Measurements from ENCODE around the gene JARID2.

The JARID2 gene

GRCh38 chr6:15518878-15519277 lies 273.0 kb downstream of the JARID2 start:
- H3K27ac ChIP-seq (ENCODE audit: extremely low read depth, low read depth, low read length) = no peak overlapping the region
- ChIA-PET CTCF (interaction anchor here (1.3 kb wide), 1 partner anchor 104 kb away, joined by 4 read pairs; no protein-coding TSS in a partner anchor), POLR2A (no interaction called here)
- peaks cover 18 to 90% of the 10 kb centered on the region in 2 experiments for H3K36me3 ChIP-seq (ENCODE audit: control insufficient read depth in 2 of 2, insufficient read depth in 1 of 2, low read length in 2 of 2)
- no peaks in the 10 kb centered on the region for H3K9me3 ChIP-seq (ENCODE audit: control insufficient read depth, insufficient read depth, low read depth, low read length)
- H3K4me1 ChIP-seq (ENCODE audit: control insufficient read depth, insufficient read depth, low read length) = no peaks in the 10 kb centered on the region
- H3K4me3 ChIP-seq (ENCODE audit: low read depth, low read length) = no peak overlapping the region
- TF ChIP-seq ZNF623 (tag by site-specific recombination; IDR thresholded peaks at IDR 0.05) (no peak), SCRT1 (tag by site-specific recombination; IDR thresholded peaks at IDR 0.05; ENCODE audit: borderline replicate concordance) (peak; percentile 56; the same call in 1 of the 2 replicates), SCRT2 (tag by site-specific recombination; IDR thresholded peaks at IDR 0.05) (peak; percentile 80)

GRCh38 chr6:15519681-15520080 lies 273.8 kb downstream of the JARID2 start:
- ChIA-PET POLR2A (interaction anchor here (0.7 kb wide), 1 partner anchor 10 kb away, joined by 4 read pairs; no protein-coding TSS in a partner anchor), CTCF (interaction anchor here (0.6 kb wide), 2 partner anchors 35 to 98 kb away, joined by 3 to 4 read pairs; no protein-coding TSS in a partner anchor)
- no peak overlapping the region for H3K27ac ChIP-seq (ENCODE audit: extremely low read depth, low read depth, low read length)
- no peaks in the 10 kb centered on the region for H3K9me3 ChIP-seq (ENCODE audit: control insufficient read depth, insufficient read depth, low read depth, low read length)
- no peaks in the 10 kb centered on the region for H3K4me1 ChIP-seq (ENCODE audit: control insufficient read depth, insufficient read depth, low read length)
- no peak overlapping the region for H3K4me3 ChIP-seq (ENCODE audit: low read depth, low read length)
- peaks cover 18 to 90% of the 10 kb centered on the region in 2 experiments for H3K36me3 ChIP-seq (ENCODE audit: control insufficient read depth in 2 of 2, insufficient read depth in 1 of 2, low read length in 2 of 2)
- no peak for TF ChIP-seq ZNF266 (tag by site-specific recombination; IDR thresholded peaks at IDR 0.05; ENCODE audit: low read depth)
- no peak for TF ChIP-seq HIC1 (tag by site-specific recombination; IDR thresholded peaks at IDR 0.05)
- no peak for TF ChIP-seq ZNF514 (tag by site-specific recombination; IDR thresholded peaks at IDR 0.05)
- no peak for TF ChIP-seq ZNF2 (tag by site-specific recombination; IDR thresholded peaks at IDR 0.05)
- TF ChIP-seq GLI4 (tag by site-specific recombination; IDR thresholded peaks at IDR 0.05) = no peak
- TF ChIP-seq ZNF10 (tag by site-specific recombination; IDR thresholded peaks at IDR 0.05) = no peak
- TF ChIP-seq ZNF596 (tag by site-specific recombination; IDR thresholded peaks at IDR 0.05) = no peak
- TF ChIP-seq PRDM10 (tag by site-specific recombination; IDR thresholded peaks at IDR 0.05) = no peak
- TF ChIP-seq YY2 (tag by site-specific recombination; IDR thresholded peaks at IDR 0.05) = no peak
- TF ChIP-seq BCL11A (tag by site-specific recombination; IDR thresholded peaks at IDR 0.05; ENCODE audit: low read depth) = no peak
- TF ChIP-seq HOXD13 (CRISPR knock-in tag; IDR thresholded peaks at IDR 0.05; ENCODE audit: borderline replicate concordance) = no peak
- TF ChIP-seq ZNF561 (tag by site-specific recombination; IDR thresholded peaks at IDR 0.05; ENCODE audit: borderline replicate concordance) = no peak
- TF ChIP-seq KLF8 (tag by site-specific recombination; IDR thresholded peaks at IDR 0.05) = no peak
- TF ChIP-seq ZBTB7A (tag by site-specific recombination; IDR thresholded peaks at IDR 0.05; ENCODE audit: low read depth) = no peak
- no peak for TF ChIP-seq ZNF37A (tag by site-specific recombination; IDR thresholded peaks at IDR 0.05)
- TF ChIP-seq ZNF292 (tag by site-specific recombination; IDR thresholded peaks at IDR 0.05; ENCODE audit: borderline replicate concordance, low read depth) = no peak
- TF ChIP-seq ZNF692 (tag by site-specific recombination; IDR thresholded peaks at IDR 0.05) = no peak
- TF ChIP-seq ZNF747 (tag by site-specific recombination; IDR thresholded peaks at IDR 0.05) = no peak
